HG02943 (cell line): ENCODE data around the gene NFATC3.

Experiments
- ATAC-seq: cut with Tn5 transposase; IDR thresholded peaks from one replicate; pipeline ENCODE4 v1.9.1; 2021; ENCODE audit warnings: mild to moderate bottlenecking, low read depth, moderate library complexity; ENCODE audit not compliant: unreplicated experiment

The NFATC3 gene

GRCh38 chr16:68227850-68228553 lies 142.8 kb downstream of the NFATC3 start:
- no peak for ATAC-seq

DNA sequence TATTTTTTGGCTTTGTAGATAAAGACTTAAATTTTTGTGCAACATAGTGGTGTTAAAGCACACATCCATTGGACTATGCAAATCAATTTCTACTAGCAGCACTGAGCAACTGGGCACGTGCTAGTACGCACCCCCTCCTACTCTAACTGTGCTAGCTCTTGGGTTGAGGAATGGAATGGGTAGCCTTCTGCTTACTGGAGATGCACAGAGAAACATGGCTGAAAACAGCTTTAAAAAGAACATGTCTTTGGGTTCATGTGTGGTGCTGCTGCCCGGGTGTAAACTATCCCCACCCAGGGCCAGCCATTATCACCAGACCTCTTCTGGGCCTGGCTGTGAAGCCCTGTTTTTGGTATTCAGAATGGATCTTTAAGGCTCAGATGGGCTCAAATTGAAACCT lies 143.5 kb downstream of the NFATC3 start:
- ATAC-seq, result no peak

DNA sequence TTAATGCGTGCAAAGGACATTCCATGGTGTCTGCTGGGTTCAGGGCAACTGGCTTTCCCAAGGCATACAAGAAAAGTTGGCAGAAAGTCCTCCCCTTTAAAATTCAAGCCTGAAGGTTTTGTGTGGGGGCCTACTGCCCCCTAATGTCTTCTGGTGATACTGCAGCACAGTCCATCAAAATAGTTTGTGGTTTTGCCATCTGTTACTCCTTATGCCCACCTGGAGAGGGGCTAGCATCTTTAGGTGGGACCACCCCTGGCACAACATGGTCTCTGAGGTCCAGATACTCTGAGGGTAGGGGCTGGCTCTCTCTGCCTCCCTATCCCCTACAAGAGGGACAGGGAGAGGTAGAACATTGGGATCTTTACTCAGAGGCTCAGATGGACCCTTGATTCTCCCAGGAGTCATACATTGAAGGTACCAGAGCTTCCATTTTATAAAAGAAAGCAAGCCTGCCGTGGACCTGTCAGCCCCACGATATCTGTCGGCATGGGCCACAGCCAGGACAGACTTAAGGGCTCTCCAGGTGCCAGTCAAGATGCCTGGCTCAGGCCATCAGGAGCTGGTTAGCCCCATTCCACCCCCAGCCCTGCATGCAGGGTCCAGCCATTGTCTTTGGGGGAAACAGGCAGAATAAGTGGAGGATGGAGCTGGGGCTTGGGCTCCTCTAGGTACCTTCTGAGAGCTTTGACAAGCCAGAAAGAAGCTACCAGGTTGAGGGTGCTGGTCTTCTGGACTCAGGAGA lies 144.4 kb downstream of the NFATC3 start:
- no peak for ATAC-seq

- no peak for ATAC-seq
These were observed 145.0 kb downstream of the NFATC3 start for GRCh38 chr16:68230176-68230571.

GRCh38 chr16:68230956-68231355 lies 145.8 kb downstream of the NFATC3 start:
- no peak for ATAC-seq

DNA sequence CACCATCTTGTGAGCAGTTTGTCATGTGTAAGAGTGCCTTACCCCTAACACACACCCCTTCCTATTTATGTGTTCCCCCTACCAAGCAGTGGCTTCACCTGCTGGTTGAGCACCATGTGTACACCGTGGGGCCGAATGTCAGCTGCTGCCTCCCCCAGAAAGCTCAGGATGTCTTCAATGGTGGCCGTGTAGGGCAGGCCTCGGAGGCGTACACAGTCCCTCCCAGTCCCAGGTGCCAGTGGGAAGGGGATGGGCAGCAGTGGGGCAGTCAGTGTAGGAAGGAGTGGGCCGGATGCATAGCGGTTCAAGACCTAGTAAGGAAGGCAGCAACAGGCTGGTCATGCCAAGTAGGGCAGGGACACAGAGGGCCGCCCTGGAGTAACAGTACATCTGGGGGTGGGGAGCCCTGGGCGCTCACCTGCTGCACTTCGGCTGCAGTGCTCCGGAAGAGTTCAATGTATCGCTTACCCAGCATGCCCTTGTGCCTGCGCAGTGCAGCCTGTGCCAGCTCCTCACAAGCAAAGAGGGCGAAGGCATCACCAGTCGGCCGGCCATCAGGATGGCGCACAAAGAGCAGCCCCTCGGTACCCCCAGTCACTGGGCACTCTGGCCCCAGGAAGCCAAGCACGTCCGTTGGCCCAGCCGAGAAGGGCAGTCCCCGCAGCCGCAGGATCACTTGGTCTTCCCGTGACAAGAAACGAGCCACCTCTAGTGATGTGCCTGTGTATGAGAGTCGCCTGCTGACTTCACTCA lies 146.4 kb downstream of the NFATC3 start:
- no peak for ATAC-seq

DNA sequence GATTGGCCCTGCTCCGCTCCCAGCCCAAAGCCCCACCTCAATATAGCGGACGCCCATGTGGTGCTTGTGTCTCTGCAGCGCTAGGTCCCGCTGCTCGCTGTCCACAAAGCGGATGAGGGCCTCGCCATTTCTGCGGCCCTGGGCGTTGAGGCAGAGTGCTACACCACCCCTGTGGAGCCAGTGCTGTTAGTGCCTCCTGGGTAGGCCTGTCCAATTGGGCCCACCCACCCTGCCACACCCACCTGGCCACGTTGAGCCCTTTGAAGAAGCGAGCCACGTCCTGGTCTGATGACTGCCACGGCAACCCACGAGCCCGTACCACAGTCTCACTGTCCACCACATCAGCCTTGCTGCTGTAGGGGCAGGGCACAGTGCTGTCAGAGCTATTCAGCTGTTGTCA lies 147.2 kb downstream of the NFATC3 start:
- ATAC-seq, result no peak

GRCh38 chr16:68233085-68233834 lies 148.1 kb downstream of the NFATC3 start:
- no peak for ATAC-seq

- no peak for ATAC-seq
These were observed 148.6 kb downstream of the NFATC3 start for GRCh38 chr16:68233835-68234187.

GRCh38 chr16:68234188-68235107 lies 149.3 kb downstream of the NFATC3 start:
- ATAC-seq, result no peak

- ATAC-seq, result no peak
These were observed 150.1 kb downstream of the NFATC3 start for GRCh38 chr16:68235108-68235886.

DNA sequence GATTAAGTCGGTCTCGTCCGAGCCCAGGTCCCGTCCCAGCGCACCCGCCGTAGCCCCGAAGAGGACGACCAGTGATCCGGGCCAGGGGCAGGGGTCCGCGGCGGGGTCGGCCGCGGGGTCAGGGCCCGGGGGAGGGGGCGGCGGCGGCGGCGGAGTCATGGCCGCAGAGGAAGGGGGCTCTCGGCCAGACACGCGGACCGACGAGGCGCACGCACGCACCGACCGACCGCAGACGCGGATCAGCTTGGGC lies 150.6 kb downstream of the NFATC3 start, which contains the start of gene ESRP2:
Gene ESRP2 (minus strand): TSS at position 241 of the 250 bp plus-strand sequence. CDS start 82 bp downstream, at position 159.
- no peak for ATAC-seq

GRCh38 chr16:68236137-68236825 lies 151.1 kb downstream of the NFATC3 start:
- no peak for ATAC-seq

DNA sequence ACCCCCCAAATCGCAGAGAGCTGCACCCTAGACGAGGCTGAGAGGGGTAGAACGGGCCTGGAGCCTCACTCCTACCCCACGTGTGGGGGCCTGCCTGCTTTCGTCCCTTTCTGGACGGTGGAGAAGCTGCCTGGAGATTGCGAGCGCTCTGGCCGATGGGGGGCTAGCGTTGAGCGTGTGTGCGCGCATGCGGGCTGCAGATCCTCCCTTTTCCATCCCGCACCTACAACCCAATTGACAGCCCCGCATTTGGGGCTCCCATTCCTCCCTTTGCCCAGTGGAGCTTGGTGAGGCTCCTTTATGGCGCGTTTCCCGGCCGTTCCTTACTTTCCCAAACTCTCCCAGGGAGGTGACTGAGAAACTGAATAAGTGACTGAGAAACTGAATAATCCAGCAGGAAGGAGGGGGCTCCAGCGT lies 151.7 kb downstream of the NFATC3 start:
- ATAC-seq, result no peak

GRCh38 chr16:68237243-68238028 lies 152.3 kb downstream of the NFATC3 start:
- ATAC-seq, result peak; percentile 78

DNA sequence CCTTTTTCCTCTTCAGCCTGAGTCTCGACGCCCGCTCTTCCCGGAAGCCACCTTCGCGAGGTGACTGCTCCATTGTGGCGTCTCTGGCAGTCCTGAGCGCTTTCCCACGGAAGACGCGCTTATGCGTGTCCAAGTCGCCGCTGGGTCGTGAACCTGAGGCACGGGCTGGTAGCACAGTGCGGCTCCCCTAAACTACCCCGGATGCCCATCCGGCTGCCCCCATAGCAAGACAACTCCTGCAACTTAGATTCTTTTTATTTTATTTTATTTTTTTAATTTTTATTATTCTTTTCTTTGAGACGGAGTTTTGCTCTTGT lies 152.8 kb downstream of the NFATC3 start:
- no peak for ATAC-seq

DNA sequence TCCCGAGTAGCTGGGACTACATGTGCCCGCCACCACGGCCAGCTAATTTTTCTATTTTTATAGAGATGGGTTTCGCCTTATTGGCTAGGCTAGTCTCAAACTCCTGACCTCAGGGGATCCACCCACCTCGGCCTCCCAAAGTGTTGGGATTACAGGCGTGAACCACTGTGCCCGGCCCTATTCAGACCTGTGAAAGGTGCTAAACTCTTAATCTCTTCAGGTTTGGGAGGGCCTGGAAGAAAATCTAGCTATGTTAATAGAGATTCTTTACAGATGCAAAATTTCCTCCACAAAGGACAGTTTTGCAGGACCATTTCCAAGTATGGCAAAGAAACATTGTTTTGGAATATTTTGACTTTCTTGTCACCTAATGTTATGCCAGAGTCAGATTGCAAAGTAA lies 156.9 kb downstream of the NFATC3 start:
- no peak for ATAC-seq
